ENCODE measurements around the gene ME2.
"Not testable (repeated sequence)": the region's sequence is repeated elsewhere in the genome, so short reads cannot be mapped to it uniquely, and the experiment has no call there.

ME2 gene

GRCh38 chr18:50878345-50879301 is at the start of gene ME2:
TSS of gene ME2 (plus strand) at chr18:50879118. CDS start at chr18:50895821, 16,703 bp downstream.
- DNase-seq, result peak; percentile 73

GRCh38 chr18:50829644-50830043 is 49.3 kb upstream of the ME2 start:
- no peak for DNase-seq

DNA sequence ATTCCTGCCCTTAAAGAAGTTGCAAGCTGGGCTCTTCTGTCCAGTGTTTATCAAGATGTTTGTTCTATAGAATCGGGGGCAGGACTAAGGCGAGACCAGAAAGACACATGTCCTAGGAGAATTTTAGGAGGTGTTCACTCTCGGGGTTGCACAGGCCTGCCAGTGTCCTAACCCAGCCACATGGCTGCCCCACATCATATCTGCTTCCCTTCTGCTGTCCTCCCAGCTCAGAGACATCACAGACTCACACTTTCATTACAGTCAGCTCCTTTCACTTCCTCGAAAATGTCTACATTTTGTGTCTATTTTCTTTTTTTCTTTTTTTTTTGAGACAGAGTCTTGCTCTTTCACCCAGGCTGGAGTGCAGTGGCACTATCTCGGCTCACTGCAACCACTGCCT is 48.4 kb upstream of the ME2 start:
- no peak for DNase-seq

DNA sequence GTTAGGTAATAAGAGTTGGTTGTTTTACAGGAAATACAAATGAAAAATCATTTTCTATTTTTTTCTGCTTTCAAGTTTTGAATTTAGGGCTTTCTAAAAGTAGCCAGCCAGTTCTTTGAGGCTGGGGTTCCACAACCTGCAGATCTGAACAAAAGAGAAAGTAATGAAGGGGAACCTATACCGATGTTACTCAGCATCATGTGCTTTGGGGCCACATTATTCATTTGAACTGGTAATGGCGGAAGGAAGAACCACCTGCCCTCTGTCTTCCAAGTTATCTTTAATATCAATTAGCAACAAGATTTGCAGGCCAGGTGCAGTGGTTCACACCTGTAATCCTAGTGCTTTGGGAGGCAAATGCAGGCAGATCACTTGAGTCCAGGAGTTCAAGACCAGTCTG is 46.2 kb upstream of the ME2 start:
- no peak for DNase-seq

DNA sequence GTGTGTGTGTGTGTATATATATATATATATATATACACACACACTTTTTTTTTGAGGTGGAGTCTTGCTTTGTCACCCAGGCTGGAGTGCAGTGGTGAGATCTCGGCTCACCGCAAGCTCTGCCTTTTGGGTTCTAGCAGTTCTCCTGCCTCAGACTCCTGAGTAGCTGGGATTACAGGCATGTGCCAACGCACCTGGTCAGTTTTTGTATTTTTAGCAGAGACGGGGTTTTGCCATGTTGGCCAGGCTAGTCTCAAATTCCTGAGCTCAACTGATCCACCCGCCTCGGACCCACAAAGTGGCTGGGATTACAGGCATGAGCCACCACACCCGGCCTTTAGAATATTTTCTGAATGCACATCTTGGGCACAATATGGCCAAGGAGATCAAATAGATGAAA is 45.4 kb upstream of the ME2 start:
- not testable (repeated sequence) for DNase-seq

DNA sequence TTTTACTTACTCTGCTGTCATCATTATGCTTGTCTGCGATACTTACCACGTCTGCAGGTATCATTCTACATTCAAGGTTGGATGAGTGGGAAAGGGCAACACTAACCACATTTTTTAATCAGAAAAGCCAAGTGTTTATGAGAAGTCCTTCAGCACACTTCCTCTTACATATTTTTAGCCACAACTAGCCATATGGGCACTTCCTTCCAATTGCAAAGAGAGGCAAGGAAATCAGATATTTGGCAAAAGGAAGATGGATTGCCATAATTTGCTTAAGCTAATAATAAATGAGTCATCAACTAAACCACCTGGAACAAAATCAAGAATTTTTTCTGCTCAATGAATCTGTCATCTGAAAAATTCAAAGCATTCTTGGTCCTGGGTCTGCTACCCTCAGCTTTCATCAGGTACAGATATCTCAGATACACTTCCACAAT is 42.4 kb upstream of the ME2 start:
- no peak for DNase-seq

DNA sequence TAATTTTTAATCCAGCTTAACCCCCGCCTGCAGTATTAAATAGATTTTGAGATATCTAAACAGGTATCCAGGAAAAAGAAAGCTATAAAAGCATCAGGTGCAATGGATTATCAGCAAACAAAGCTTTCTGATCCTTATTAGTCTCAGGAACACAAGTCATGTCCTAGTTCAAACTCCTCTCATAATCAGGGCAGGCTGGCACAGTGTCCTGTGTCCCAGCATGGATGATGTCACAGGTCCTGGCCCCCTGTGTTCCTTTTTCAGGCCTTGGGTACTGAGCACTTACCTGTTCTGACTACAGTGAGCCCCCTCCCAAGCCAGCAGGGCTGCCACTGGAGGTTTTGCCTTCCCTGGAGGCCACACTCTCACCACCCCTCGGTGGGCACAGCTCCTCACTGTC is 39.6 kb upstream of the ME2 start:
- no peak for DNase-seq

DNA sequence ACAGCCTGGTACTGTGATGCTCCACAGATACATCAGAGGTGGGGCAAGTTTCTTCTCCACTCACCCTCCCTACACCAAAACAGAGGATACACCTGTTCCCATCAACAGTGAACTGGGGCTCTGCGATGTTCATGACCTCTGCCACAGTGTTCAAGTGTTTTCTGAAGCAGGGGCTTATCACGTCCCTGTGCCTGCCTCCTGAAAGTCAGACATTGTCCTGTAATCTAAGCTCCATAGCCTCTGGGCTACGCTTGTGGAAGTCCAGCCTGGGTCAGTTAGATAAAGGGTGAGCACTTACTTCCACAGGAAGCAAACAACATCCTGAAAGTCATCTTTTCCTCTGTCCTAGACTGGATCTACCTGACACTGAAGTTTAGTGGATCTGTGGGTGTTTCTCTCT is 38.9 kb upstream of the ME2 start:
- DNase-seq, result no peak

DNA sequence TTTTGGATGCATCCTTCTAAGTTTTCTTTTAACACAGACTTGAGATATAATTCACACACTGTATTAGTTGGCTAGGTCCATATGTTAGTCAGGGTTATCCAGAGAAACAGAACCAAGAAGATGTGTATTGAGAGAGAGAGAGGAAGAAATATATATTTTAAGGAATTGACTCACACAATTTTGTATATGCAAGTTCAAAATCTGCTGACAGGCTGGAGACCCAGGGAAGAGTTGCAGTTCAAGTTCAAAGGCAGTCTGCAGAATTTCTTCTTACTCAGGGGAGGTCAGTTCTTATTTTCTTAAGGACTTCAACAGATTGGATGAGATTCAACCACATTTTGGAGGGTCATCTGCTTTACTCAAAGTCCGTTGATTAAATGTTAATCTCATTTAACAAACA is 36.1 kb upstream of the ME2 start:
- DNase-seq, result no peak

GRCh38 chr18:50844554-50844953 is 34.4 kb upstream of the ME2 start:
- no peak for DNase-seq

GRCh38 chr18:50844960-50845359 is 34.0 kb upstream of the ME2 start:
- DNase-seq, result no peak

- no peak for DNase-seq
Measured at GRCh38 chr18:50847192-50847591, 31.7 kb upstream of the ME2 start.

DNA sequence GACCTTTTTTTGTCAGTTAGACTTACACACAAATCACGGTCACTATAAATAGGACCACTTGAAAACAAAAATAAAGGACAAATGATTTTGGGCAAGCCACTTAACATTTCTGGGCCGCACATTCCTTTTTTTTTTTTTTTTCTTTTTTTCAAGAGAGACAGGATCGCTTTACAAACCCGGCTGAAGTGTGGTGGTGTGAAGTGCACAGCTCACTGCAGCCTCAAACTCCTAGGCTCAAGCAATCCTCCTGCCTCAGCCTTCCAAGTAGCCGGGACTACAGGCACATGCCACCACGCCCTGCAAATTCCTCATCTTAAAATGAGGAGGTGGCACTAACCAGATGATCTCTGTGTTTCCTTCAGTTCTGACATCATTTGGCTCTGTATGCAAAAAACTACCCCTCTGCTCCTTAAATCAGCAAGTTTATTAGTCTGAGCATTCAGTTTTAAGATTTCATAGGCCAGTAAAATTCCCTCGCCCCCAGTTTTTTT is 30.8 kb upstream of the ME2 start:
- DNase-seq, result no peak

- DNase-seq, result no peak
Measured at GRCh38 chr18:50848991-50849390, 29.9 kb upstream of the ME2 start.

DNA sequence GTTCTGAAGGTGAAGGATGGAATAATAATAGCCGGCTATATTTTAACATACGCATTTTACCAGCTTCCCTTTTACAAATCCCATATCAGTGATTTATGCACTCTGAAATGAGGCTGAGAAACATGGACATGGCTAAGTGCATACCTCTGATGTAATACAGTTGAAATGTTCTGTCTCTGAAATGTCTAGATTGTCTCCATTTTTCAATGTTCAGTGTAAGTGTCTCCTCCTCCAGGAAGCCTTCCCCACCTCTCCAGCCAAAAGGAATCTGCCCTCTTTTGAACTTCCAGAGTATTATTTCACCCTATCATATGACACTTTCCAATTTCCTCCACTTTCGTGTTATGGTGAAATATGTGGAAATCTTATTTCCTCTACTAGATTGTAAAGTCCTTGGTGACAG is 29.5 kb upstream of the ME2 start:
- no peak for DNase-seq

DNA sequence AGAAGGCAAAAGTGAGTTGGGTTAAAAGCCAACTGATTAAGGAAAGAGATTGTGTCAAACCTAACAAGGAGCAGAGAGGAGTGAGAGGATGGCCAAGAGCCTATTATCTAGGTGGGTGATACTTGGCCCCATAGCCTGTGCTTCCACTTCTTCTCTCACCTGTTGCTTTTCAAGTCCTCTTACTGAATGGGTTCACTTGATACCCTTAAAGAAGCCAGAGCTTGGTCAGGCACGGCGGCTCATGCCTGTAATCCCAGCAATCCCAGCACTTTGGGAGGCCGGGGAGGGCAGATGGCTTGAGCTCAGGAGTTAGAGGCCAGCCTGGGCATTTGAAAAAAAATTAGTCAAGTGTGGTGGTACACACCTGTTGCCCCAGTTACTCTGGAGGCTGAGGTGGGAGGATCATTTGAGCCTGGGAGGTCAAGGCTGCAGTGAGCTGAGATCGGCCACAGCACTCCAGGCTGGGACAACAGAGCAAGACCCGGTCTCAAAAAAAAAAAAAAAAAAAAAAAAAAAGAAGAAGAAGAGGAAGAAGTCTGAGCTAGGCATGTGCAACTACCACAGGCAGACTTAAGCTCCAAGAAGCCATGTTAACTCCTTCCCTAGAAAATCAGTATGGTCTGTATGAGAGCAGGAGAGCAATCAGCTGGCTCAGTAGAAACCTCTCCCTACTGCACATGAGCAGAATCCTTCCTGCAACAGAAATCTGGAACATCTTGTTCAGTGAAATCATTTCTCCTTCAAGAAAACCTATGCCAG is 28.4 kb upstream of the ME2 start:
- no peak for DNase-seq

- no peak for DNase-seq
Measured at GRCh38 chr18:50853863-50854271, 25.1 kb upstream of the ME2 start.

DNA sequence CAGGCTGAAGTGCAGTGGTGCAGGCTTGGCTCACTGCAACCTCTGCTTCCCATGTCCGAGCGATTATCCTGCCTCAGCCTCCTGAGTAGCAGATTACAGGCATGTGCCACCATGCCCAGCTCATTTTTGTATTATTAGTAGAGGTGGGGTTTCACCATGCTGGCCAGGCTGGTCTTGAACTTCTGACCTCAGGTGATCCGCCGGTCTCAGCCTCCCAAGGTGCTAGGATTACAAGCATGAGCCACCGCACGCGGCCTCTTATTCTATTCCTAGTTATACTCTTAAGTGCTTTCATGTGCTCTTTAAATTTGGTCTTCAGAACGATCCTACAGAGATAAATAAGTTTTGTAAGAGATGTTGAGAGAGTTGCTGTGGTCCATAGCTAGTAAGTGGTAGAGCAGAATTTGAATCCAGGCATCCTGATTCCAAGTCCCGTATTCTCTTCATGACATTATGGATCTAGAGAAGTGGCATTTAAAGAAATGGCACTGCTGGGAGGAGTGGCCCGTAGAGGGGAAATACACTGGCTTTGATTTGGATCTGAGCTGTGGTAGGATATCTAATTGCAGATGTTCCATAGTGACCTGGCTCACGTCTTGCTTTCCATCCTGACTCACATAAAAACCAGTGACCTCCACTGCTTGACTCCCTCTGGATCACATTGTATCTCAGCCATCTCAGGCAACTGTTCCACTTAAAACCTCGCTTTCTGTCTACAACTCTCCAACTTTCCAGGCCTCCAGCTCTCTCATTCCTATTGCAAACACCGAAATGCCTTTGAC is 22.8 kb upstream of the ME2 start:
- DNase-seq, result no peak

- not testable (repeated sequence) for DNase-seq
Measured at GRCh38 chr18:50857166-50857565, 21.8 kb upstream of the ME2 start.

DNA sequence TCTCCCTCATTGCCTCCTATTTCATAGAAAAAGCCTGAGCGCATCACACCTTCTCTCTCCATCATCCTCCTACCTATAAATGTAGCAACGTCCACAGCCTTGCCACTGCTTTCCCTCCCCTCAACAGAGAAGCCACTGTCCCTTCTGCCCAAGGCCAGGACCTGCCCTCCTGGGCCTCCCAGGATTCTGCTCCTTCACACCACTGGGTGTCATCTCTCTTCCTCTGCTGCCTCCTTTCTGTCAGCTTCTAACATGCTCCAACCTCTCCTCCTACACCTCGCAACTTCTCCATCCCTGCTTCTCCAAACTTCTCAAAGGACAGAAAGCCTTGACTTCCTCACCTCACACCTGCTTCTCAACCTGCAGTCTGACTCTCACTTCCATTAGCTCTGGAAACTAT is 21.2 kb upstream of the ME2 start:
- no peak for DNase-seq

GRCh38 chr18:50859793-50860555 is 18.9 kb upstream of the ME2 start:
- no peak for DNase-seq

GRCh38 chr18:50861617-50862016 is 17.3 kb upstream of the ME2 start:
- DNase-seq, result no peak

Measured in NCI-H510A (cell line).